Kidney epithelial cell (primary cell): ENCODE measurements around the gene CCM2. TPM values are rescaled to one million over a fixed set of nuclear protein-coding genes. Genes with fewer than 3 reads are reported as not detected.

Experiments
- DNase-seq: peaks from one replicate; pipeline ENCODE4 v3.0.0-alpha.2; 2010; ENCODE audit warnings: low read depth
- H3K27me3 ChIP-seq: 2 replicates; pipeline ENCODE4 v1.6.0; 2011; ENCODE audit warnings: low read length; ENCODE audit not compliant: control insufficient read depth, insufficient read depth
- H3K36me3 ChIP-seq: 2 replicates; pipeline ENCODE4 v1.5.1; 2011; ENCODE audit warnings: low read length; ENCODE audit not compliant: control insufficient read depth, insufficient read depth
- H3K4me3 ChIP-seq: 2 replicates; pipeline ENCODE4 v1.5.1; 2011; ENCODE audit warnings: low read depth, mild to moderate bottlenecking, control low read depth, low read length
- total RNA-seq: library from RNA; depleted of rRNA; stranded (reverse); fragments of >200 nt; gene quantifications from 2 replicates; pipeline ENCODE4 v1.2.3, GENCODE V29; 2015
- TF ChIP-seq, protein P1 (sequence below): IDR thresholded peaks from 2 replicates; pipeline ENCODE4 v1.5.1; 2011; ENCODE audit warnings: mild to moderate bottlenecking, moderate library complexity, low read length, control low read depth, inconsistent platforms; ENCODE audit not compliant: insufficient read depth, poor library complexity, severe bottlenecking

Gene CCM2
- total RNA-seq, 1 donor from 2014 or later = 60.2 TPM

DNA sequence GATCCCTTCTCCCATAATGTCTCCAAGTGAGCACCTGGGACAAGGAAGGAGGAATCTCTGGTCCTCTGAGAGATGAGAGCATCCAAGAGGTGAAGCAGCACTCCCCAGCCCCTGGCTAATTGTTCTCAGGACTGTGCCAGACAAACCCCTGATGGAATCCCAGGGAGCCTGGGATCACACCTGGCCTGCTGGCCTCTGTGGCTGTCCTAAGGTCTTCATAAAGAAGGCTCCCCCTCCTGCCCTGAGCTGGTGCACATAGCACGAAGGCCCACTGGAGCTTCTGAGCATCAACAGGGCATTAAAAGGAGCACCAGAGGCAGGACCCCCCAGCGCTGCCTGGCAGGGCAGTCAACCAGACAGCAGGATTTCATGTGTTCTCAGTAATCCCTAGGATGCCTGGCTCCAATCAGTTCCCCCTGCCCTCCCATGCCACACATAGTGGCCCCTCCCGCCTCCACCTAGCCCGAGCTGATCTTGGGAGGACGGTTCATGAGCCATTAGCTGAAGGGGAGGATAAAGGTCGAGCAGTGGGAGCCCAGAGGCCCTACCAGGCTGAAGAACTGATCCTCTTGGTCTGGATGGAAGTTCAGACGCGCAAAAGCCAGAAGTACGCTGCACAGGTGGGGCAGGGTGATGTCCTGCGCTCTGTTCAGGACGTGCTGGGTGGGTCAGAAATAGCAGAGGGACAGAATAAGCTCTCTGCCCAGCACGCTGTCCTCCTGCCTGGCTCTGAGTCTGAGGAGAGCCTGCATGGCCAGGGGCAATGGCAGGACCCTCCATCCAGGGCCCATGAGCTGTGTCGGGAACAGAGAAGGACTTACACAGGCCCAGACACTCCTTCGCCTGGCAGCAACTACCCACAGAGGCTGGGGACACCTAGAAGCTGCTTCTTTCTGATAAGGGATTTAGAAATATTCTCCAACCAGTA is 103.0 kb downstream of the CCM2 start:
- H3K27me3 ChIP-seq = no peaks in the 10 kb centered on the region
- no peak for DNase-seq
- TF ChIP-seq, protein P1, sequence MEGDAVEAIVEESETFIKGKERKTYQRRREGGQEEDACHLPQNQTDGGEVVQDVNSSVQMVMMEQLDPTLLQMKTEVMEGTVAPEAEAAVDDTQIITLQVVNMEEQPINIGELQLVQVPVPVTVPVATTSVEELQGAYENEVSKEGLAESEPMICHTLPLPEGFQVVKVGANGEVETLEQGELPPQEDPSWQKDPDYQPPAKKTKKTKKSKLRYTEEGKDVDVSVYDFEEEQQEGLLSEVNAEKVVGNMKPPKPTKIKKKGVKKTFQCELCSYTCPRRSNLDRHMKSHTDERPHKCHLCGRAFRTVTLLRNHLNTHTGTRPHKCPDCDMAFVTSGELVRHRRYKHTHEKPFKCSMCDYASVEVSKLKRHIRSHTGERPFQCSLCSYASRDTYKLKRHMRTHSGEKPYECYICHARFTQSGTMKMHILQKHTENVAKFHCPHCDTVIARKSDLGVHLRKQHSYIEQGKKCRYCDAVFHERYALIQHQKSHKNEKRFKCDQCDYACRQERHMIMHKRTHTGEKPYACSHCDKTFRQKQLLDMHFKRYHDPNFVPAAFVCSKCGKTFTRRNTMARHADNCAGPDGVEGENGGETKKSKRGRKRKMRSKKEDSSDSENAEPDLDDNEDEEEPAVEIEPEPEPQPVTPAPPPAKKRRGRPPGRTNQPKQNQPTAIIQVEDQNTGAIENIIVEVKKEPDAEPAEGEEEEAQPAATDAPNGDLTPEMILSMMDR = no peak
- H3K4me3 ChIP-seq = no peak overlapping the region
- peaks cover 11% of the 10 kb centered on the region for H3K36me3 ChIP-seq

DNA sequence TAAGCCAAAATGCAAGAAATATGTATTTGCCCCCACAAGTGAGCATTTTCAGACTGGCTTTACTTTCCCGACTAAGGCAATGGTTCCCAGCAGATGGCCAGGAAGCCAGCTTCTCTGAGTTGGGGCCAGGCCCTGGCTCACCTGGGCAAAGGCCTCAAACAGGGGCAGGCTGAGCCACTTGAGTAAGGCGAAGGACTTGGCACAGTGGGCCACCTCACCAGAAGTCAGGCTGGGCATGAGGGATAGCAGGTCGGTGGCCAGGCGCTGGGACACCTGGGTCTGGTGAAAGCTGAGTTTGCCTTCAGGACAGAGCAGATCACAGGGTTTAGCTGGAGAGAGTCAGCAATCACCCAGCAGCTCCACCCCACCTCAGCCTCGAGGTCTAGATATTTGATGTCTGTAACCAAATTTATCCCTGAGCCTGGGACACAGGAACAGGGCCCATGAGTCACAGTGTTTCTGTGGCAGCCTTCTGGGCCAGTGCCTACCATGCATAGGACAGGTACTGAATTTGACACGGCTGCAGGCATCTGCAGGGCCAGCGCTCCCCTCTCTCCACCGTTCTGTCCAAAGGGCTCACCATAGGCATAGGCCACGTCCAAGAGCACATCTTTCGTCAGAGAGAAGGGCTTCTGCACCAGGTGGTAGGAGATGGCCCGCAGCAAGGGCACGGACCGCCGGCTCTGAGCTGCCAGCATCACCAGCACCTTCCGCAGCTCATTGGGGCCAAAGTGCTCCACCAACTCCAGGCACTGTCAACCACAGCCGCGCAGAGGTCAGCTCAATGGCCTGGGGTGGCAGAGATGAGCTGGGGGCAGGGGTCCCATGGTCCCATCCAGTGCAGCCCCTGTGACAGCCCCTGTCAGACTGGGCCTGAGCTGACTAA is 104.2 kb downstream of the CCM2 start:
- no peak for DNase-seq
- TF ChIP-seq, protein P1 = no peak
- H3K36me3 ChIP-seq = peaks cover 16% of the 10 kb centered on the region
- no peak overlapping the region for H3K4me3 ChIP-seq
- no peaks in the 10 kb centered on the region for H3K27me3 ChIP-seq

DNA sequence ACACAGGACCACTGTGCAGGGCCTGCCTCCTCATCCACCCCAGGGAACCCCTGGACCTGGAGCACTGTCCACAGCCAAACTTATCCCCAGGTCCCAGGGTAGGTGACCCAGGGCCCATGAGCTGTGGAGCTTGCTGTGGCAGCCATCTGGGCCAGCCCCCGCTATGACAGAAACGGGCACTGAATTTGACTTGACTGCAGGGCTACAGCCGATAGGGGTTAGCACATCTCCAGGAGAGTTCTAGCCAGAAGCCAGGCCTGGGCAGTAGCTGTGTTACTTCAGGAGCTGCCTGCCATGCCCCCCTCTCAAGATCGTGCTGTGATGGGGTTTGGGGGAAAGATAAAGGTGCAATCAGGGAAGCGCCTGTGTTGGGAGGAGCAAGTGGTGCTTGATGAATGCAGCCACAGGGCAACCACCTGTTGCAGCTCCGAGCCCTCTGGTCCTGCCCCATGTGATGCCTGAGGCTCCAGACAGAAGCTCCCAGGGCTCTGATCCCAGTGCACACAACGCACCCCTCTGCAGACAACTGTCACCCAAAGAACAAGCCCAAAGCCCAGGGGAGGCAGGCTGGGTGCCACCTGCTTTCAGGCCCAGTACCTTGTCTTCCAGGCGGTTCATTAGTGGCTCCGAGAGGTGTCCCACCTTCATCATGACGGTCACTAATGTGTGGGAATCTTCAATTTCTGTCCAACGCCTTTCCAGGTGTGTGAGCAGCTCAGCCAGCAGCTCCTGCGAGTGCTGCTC is 105.0 kb downstream of the CCM2 start:
- no peak for DNase-seq
- peaks cover 13% of the 10 kb centered on the region for H3K36me3 ChIP-seq
- TF ChIP-seq, protein P1 = no peak
- H3K4me3 ChIP-seq = no peak overlapping the region
- no peaks in the 10 kb centered on the region for H3K27me3 ChIP-seq

DNA sequence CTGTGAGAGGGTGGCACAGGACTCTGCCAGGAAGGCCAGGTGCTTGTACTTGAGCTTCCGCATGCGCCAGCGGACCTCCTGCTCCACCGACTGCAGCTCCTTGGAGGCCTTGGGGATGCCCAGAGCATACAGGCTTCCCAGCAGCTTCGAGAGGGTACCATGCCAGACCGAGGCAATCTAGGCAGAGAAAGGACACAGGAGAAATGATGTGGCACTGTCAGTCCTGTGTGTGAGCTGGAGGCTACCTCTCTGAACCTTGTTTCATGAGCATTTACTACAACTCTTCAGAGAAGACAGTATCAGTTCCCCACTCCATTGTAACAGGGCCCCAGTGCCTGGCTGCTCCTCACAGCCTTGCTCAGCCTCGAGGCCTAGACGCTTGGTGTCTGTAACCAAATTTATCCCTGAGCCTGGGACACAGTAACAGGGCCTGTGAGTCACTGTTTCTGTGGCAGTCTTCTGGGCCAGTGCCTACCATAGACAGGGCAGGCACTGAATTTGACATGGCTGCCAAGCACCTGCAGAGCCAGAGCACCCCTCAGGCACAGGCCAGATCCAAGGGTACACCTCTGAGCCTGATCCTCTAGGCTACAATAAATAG is 105.7 kb downstream of the CCM2 start:
- TF ChIP-seq, protein P1 = no peak

DNA sequence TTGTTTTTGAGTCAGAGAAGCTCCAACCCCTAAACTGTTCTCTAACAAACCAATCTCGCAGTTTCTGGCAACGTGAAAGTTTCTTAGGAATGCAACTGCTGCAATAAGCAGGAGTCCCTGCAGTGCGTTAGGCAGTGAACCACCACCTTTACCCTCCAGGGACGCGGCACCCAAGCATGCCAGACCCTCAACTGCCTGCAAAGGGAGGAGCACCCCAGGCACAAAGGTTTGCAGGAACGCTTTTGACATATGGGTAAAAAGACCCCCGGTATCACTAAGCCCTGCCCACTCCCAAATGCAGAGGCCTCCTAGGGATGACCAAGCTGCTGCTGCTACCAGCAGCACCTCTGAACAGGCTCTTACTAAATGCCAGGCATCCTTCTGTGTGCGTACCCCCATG is 106.8 kb downstream of the CCM2 start:
- Histone ChIP-seq H3K27me3 (no peaks in the 10 kb centered on the region), H3K4me3 (no peak overlapping the region), H3K36me3 (peaks cover 11% of the 10 kb centered on the region)
- TF ChIP-seq, protein P1 = no peak
- no peak for DNase-seq

More for the DNA sequence above, 105.7 kb downstream of the CCM2 start:
- no peaks in the 10 kb centered on the region for H3K27me3 ChIP-seq
- H3K36me3 ChIP-seq = peaks cover 13% of the 10 kb centered on the region
- DNase-seq = no peak
- H3K4me3 ChIP-seq = no peak overlapping the region
